Inferior parietal cortex (tissue), 1 donor: ENCODE results near the gene RFPL1.
A peak's percentile ranks its signal among the peaks of the same experiment; 100 is the strongest.
"Not testable (repeated sequence)": the region's sequence is repeated elsewhere in the genome, so short reads cannot be mapped to it uniquely, and the experiment has no call there.

Experiments used
- DNase-seq: peaks from one replicate; pipeline ENCODE4 v3.0.0-alpha.2; 2016; ENCODE audit errors: extremely low spot score

The RFPL1 gene

DNA sequence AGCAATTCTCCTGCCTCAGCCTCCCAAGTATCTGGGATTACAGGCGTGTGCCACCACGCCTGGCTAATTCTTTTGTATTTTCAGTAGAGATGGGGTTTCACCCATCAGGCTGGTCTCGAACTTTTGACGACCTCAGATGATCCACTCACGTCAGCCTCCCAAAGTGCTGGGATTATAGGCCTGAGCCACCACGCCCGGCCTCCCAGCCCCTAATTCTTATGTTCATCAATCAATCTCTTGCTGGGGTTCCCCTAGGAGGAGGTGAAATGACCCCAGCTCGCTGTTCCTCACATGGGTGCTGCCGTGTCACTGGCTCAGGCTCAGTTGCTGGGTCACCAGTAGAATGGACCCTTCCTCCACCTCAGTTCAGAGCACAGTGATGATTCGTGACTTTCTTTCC lies at the start of gene RFPL1:
Gene RFPL1 (plus strand): TSS at position 301 of the 400 bp plus-strand sequence.
- DNase-seq: not testable (repeated sequence)

GRCh38 chr22:29388759-29389090 lies 49.7 kb upstream of the RFPL1 start:
- DNase-seq: no peak

- DNase-seq: no peak
Observed at GRCh38 chr22:29390270-29390669, 48.1 kb upstream of the RFPL1 start.

- no peak for DNase-seq
Observed at GRCh38 chr22:29391546-29391945, 46.8 kb upstream of the RFPL1 start.

GRCh38 chr22:29393019-29393608 lies 45.3 kb upstream of the RFPL1 start:
- no peak for DNase-seq

DNA sequence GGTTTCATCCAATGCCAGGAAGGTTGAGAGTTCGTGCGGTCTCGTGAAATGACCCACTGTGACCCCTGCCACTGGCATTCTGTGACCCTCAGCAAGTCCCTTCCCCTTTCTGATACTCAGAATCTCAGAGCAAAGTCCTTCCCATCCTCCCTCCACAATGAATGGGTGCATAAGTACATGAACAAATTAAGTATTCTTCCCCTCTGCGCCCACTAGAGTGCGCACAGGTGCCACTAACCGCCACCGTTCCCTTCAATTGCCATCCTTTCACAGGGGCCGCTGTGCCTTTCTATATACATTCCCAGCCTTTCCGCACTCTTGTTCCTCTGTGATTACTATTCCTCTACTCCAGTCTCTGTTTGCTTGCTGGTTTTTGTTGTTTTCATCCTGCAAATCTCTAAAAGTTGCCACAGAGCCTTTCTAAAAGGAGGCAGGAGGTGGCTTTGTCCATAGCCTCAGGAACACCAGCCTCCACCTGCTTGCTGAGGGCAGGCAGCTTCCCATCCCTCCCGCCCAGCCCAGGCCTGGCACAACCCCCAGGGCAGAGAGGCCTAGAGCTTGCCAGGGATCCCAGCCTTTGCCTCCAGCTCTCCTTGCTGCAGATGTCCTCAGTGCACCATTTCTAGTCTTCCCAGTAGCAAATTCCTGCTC lies 43.3 kb upstream of the RFPL1 start:
- peak; percentile 82 for DNase-seq

GRCh38 chr22:29396126-29396525 lies 42.3 kb upstream of the RFPL1 start:
- no peak for DNase-seq

GRCh38 chr22:29397791-29398190 lies 40.6 kb upstream of the RFPL1 start:
- DNase-seq: no peak

DNA sequence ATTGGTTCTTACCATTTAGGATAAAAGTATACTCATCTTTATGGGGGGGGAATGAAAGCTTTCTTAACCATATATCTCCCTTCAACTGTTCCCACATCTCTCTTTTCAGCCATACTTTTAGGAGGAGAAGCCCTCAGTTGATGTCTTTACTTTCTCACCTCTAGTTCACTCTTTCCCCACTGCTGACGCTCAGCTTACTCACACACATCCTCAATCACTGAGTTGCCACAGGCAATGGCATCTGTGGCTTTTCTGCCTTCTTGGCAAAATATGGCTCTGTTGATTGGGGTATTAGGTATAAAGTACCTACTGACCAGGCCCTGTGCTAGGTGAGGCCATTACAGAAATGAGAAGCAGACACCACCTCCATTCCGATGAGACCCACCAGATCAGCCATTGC lies 37.8 kb upstream of the RFPL1 start:
- no peak for DNase-seq

GRCh38 chr22:29401538-29401937 lies 36.8 kb upstream of the RFPL1 start:
- DNase-seq: not testable (repeated sequence)

- no peak for DNase-seq
Observed at GRCh38 chr22:29408940-29409339, 29.4 kb upstream of the RFPL1 start.

GRCh38 chr22:29411569-29412211 lies 26.7 kb upstream of the RFPL1 start:
- not testable (repeated sequence) for DNase-seq

- DNase-seq: not testable (repeated sequence)
Observed at GRCh38 chr22:29412772-29413171, 25.6 kb upstream of the RFPL1 start.

- not testable (repeated sequence) for DNase-seq
Observed at GRCh38 chr22:29414951-29415591, 23.3 kb upstream of the RFPL1 start.

DNA sequence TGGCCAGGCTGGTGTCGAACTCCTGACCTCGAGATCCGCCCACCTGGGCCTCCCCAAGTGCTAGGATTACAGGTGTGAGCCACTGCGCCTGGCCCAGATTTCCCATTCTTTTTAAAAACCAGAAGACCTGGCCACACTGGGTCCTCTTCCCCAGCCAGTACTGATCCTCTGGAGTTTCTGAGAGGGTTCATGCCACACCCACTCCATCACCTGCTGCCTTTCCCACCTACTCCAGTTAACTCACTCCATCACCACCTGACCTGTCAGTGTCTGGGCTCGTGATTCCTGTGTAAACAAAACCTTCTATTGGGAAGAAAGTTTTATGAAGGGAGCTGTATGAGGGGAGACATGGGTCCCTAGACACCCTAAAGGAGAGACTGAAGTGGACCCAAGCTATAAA lies 19.7 kb upstream of the RFPL1 start:
- not testable (repeated sequence) for DNase-seq

GRCh38 chr22:29426476-29426875 lies 11.9 kb upstream of the RFPL1 start:
- no peak for DNase-seq

DNA sequence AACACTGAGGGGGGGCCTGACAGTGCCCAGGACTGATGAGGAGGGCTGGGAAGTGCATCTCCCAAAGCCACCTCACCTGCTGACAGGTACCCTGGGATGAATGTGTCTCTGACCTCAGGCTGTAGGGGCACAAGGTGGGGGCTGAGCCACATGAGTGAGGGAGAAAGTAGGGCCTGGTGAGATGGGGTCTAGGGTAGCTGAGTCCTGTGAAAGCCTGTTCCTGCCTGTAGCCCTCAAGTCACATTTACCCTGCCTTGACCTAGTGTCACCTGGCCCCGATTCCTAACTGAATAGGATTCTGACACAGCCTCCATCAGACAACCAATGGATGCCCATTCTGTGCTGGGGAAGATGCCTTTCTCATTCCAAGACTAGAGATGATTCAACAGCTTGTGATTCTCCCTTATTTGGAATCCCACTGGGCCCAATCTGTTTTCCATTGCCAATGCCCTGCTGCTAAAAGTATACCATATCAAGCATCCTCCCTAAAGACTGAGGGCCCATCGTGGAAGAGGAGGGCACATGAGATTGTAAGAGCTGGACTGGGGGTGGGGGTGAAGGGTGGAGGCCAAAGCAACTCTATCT lies 11.1 kb upstream of the RFPL1 start:
- DNase-seq: no peak

GRCh38 chr22:29431986-29432385 lies 6.4 kb upstream of the RFPL1 start:
- no peak for DNase-seq

DNA sequence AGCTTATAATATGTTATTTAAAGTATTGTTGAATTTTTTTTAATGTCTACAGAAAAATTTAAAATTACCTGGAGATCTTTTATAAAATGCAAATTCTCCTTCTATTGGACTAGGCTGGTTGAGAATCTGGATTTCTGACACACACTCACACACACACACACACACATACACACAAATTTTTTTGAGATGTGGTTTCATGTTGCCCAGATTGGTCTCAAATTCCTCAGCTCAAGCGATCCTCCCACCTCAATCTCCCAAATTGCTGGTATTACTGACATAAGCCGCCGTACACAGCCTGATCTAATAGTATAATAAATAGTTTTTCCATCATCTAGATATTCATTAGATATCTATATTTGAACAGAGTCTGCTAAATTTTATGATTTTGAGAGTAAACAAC lies 4.5 kb upstream of the RFPL1 start:
- no peak for DNase-seq

DNA sequence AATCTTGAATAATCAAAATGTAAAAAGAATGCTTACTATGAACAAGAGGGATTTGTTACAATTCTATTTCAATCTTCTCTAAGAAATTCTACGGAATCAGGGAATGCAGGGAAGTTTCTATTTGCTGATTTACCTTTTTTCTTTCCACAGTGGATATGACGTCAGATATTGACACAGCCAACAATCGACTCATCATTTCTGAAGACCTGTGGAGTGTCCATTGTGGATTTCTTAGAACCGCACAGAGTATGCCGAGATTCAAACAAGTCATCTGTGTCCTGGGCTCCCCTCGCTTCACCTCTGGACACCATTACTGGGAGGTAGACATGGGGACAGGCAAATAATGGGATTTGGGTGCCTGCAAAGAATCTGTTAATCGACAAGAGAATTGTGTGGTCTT lies 4.1 kb upstream of the RFPL1 start:
- DNase-seq: no peak

DNA sequence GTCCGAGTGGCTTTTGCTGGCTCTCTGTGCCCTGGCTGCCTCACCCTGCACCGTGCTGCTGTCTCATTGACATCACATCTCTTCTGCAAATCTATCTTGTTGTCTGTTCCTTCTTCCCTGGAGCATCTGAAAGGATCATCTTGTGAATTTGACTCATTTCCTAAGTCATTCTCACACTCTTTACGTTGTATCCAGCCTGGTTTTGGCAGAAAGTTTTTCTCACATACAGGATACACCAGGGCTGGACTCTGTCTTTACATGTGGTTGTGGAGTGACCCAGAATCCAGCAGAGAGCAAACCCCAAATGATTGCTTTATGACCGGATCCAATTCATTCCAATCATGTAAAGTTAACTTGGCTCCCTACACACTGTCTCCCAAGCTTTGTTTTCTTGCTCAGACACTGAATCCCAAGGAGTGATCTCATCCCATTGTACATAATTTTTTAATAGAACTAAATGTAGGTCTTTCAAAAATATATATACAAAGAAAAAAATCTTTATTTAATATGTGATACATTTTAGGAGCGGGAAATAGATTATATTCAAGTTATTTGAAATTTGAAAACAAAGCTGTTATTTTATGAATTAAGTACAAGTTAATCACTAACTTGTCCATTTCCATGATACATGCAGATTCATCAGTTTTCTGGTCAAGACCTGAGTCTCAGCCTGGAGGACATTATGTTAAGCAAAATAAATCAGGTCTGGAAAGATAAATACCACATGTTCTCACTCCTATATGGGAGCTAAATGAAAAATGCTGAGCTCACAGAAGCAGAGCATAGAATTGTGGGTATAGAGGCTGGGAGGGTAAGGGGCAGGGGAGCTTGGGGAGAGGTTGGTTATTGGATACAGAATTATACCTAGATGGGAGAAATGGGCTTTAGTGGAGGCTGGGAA lies 2.9 kb upstream of the RFPL1 start:
- DNase-seq: no peak
